ENCODE measurements around the gene PLAGL1.

GRCh38 chr6:143900358-143900757 lies 107.7 kb downstream of the PLAGL1 start:
- no peak for TF ChIP-seq CTCF (IDR thresholded peaks at IDR 0.05)
- no peak for TF ChIP-seq POLR2A (IDR thresholded peaks at IDR 0.05)
